Measurements from ENCODE around the gene PCSK2.

- TF ChIP-seq CTCF (IDR thresholded peaks at IDR 0.05; ENCODE audit: low read depth, low read length, poor library complexity, severe bottlenecking), result no peak
- no peak for TF ChIP-seq EZH2phosphoT487 (IDR thresholded peaks at IDR 0.05; ENCODE audit: borderline replicate concordance, low read length)
Measured at GRCh38 chr20:17453592-17453991, 226.8 kb downstream of the PCSK2 start.
